ENCODE measurements around the gene SMAD6.

The SMAD6 gene

GRCh38 chr15:66742286-66742685 lies 40.2 kb downstream of the SMAD6 start:
- in situ Hi-C loops (cut with MboI; ENCODE audit: low sequenced_read_pairs, unreplicated experiment), result no loop called here
- DNase-seq (ENCODE audit: low spot score), result no peak
- TF ChIP-seq CTCF (IDR thresholded peaks at IDR 0.05; ENCODE audit: borderline replicate concordance, control extremely low read depth, extremely low read depth, insufficient read depth, missing control alignments), result no peak

- in situ Hi-C loops (cut with MboI; ENCODE audit: low sequenced_read_pairs, unreplicated experiment), result no loop called here
- DNase-seq (ENCODE audit: low spot score), result no peak
- TF ChIP-seq CTCF (IDR thresholded peaks at IDR 0.05; ENCODE audit: borderline replicate concordance, control extremely low read depth, extremely low read depth, insufficient read depth, missing control alignments), result no peak
Observed at GRCh38 chr15:66743204-66743603, 41.2 kb downstream of the SMAD6 start.

GRCh38 chr15:66743703-66744536 lies 41.9 kb downstream of the SMAD6 start:
- DNase-seq (ENCODE audit: low spot score), result no peak
- in situ Hi-C loops (cut with MboI; ENCODE audit: low sequenced_read_pairs, unreplicated experiment), result no loop called here
- TF ChIP-seq CTCF (IDR thresholded peaks at IDR 0.05; ENCODE audit: borderline replicate concordance, control extremely low read depth, extremely low read depth, insufficient read depth, missing control alignments), result no peak

- TF ChIP-seq CTCF (IDR thresholded peaks at IDR 0.05; ENCODE audit: borderline replicate concordance, control extremely low read depth, extremely low read depth, insufficient read depth, missing control alignments), result no peak
- DNase-seq (ENCODE audit: low spot score), result no peak
- in situ Hi-C loops (cut with MboI; ENCODE audit: low sequenced_read_pairs, unreplicated experiment), result no loop called here
Observed at GRCh38 chr15:66744610-66745279, 42.7 kb downstream of the SMAD6 start.

- in situ Hi-C loops (cut with MboI; ENCODE audit: low sequenced_read_pairs, unreplicated experiment), result no loop called here
- TF ChIP-seq CTCF (IDR thresholded peaks at IDR 0.05; ENCODE audit: borderline replicate concordance, control extremely low read depth, extremely low read depth, insufficient read depth, missing control alignments), result no peak
- DNase-seq (ENCODE audit: low spot score), result no peak
Observed at GRCh38 chr15:66745530-66746230, 43.6 kb downstream of the SMAD6 start.

- in situ Hi-C loops (cut with MboI; ENCODE audit: low sequenced_read_pairs, unreplicated experiment), result no loop called here
- no peak for TF ChIP-seq CTCF (IDR thresholded peaks at IDR 0.05; ENCODE audit: borderline replicate concordance, control extremely low read depth, extremely low read depth, insufficient read depth, missing control alignments)
- DNase-seq (ENCODE audit: low spot score), result no peak
Observed at GRCh38 chr15:66746231-66746605, 44.2 kb downstream of the SMAD6 start.
